HG03159 (cell line): ENCODE measurements around the gene RPS21.

ENCODE experiments used
- ATAC-seq: cut with Tn5 transposase; IDR thresholded peaks from one replicate; pipeline ENCODE4 v1.9.1; 2021; ENCODE audit warnings: mild to moderate bottlenecking, moderate library complexity; ENCODE audit not compliant: unreplicated experiment

The RPS21 gene

GRCh38 chr20:62408640-62409039 is 21.7 kb downstream of the RPS21 start:
- ATAC-seq: no peak

GRCh38 chr20:62409086-62409853 is 22.4 kb downstream of the RPS21 start:
- no peak for ATAC-seq

DNA sequence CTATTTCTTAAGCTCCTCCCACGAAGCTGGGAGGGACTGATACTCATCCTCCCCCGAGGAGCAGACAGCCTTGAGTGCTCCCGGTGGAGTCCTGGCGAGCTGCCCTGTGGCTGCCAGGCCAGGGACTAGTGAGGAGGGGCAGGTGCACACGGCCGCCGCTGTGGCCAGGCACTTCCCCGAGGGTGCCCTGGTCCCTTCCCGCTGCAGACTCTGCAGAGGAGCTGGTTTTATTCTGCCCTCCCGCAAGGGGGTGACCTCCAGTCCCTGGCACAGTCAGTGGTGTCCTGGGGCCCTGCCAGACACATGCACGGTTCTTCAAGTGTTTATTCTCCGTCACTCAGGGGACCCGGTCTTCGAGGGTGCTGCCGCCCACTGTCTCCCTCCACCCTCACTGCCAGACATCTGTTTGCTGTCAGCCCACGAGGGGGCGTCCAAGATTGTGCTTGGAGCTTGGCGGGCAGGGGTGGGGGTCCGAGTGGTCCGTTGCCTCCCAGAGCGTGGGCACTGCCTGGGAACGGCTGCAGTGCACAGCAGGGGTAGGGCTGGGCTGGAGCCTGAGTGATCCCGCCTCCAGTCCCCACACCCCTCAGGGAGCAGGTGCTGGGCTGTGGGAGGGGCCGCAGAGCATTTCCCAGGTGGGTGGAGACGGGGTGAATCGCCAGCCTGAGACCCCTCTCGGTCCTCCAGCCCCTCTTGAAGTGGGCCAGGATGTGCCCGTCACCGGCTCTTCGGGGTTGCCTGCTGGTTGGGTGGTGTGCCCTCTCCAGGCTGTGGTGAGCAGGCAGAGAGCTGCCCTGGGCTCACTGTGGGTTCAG is 23.2 kb downstream of the RPS21 start:
- ATAC-seq: no peak

- no peak for ATAC-seq
Measured at GRCh38 chr20:62410746-62411478, 24.0 kb downstream of the RPS21 start.

GRCh38 chr20:62411479-62412193 is 24.7 kb downstream of the RPS21 start:
- no peak for ATAC-seq

DNA sequence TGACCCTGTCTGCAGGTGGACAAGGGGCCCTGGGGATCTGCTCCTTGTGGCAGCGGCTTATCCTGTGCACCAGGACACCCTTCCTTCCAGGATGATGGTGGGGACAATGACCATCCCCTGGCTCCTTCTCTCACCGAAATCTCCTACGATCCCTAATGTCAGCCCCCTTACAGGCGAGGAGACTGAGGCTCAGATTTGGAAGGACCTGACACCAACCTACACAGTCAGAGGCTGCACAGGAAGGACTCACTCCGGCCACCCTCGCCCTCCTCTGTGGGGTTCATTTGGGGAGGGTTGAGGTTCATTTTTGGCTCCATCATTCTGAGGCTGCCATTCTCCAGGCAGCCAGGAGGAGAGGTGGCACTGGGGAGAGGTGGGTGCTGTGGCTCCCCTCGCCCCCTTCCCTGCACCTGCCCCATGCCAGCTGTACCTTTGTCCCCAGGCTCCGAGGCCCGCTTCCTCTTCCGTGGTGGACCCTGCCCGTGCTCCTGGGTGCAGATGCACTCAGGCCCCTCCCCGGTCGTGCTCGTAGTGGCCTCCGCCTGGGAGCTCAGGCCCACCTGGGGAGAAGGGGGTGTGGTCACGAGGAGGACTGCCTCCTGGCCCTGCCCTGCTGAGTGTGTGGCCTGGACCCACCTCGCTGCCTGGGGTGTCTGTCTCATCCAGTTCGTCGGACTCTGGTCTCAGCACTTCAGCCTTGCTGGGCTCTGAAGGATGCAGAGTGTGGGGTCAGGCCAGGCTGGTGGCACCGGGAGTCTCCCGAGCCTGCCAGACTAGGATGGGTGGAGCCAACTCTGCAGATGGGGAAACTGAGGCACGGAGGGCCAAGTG is 25.5 kb downstream of the RPS21 start:
- ATAC-seq: no peak

DNA sequence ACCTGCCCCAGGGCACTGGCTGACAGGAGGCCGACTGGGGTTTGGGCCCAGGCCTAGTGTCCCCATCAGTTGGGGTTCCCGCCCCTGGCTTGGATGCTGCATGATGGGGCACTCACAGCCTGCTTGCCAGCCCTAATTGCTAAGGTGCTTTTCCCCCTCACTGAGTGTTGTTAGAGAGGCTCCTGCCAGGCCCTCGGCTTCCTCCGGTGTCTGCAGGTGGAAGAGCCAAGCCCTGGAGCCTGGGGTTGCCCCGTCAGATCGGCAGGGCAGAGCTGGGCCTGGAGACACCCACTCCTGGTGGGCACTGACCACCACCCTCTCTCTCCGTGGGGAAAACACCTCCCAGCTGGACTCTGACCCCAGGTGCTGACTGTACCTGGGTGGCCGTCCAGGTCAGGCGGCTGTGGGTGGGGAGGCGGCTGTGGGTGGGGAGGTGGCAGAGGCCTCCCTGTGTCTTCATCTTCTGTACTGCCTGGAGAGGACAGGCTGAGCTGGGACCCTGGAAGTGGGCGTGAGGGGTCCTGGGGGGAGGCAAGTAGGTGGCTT is 26.2 kb downstream of the RPS21 start:
- ATAC-seq: no peak

GRCh38 chr20:62413896-62414481 is 27.1 kb downstream of the RPS21 start:
- ATAC-seq: no peak

- no peak for ATAC-seq
Measured at GRCh38 chr20:62415354-62416111, 28.6 kb downstream of the RPS21 start.

DNA sequence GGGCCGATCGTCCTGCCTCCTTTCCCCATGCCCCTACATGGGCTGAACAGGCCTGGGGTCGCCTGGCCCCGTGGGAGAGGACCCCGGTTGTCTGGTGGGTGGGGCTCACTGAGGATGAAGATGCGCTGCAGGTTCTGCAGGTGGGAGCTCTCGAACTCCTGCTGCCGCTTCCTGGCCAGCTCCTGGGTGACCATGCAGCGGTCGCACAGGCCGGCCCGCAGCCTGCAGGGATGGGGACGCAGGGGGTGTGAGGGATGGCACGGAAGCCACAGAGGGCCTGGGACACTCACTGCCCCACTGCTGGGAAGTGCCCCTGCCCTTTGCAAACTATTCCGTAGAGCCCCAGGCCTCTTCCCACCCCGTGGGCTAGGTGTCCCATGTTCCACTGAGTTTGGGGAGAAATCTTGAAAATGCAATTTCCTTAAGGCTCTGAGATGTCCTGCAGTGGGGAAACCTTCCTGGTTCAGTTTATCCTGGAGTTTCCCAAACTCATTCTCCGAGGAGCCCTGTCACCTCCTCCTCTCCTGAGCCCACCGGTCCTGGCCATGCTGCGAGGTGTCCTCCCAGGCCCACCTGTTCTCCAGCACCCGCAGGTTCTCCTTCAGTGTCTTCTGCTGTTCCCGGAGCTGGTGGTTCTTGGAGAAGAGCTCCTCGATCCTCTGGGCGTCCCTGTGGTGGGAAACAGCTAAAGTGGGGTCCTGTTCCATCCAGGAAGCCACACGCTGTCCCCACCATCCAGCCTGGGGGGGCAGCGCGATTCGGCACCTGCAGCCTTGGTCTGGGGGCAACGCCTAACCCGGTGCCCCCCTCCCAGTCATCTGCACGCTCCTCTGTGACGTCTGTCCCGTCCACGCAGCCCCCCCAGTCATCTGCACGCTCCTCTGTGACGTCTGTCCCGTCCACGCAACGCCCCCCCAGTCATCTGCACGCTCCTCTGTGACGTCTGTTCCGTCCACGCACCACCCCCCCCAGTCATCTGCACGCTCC is 30.0 kb downstream of the RPS21 start:
- ATAC-seq: no peak

GRCh38 chr20:62417981-62418708 is 31.2 kb downstream of the RPS21 start:
- ATAC-seq: no peak

DNA sequence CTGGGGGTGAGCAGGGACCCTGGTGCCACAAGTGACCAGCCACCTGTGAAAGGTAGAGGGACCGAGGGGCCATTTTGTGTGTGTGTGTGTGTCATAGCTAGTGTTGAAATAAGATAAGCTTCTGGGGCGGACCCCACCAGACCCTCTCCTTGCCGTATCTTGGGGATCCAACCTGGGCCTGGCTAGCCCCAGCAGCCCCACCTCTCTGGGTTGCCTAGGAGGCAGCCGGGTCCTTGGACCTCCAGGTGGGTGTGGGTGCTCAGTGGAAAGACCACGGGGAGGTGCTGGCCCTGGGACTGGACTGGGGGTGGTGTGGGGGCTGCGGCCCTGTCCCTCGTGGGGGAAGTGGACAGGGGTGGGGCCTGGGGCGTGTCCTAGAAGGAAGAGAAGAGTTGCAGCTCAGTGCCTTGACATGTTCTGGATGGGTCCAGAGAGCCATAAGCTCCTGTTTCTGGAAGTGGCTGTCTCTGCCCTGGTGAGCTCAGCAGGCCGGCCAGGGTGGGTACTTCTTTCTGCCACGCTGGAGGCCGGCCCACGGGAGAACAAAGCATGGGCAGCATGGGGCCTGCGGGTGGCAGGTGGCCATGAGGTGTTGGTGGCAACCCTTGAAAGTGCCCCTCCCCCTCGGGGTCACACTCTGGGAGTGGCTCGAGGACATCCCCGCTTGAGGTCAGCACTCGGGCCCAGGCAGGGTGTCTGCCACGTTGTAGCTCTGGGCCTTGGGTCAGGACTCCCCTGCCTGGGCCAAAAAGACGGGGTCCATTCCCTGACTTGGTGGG is 32.0 kb downstream of the RPS21 start:
- ATAC-seq: no peak

DNA sequence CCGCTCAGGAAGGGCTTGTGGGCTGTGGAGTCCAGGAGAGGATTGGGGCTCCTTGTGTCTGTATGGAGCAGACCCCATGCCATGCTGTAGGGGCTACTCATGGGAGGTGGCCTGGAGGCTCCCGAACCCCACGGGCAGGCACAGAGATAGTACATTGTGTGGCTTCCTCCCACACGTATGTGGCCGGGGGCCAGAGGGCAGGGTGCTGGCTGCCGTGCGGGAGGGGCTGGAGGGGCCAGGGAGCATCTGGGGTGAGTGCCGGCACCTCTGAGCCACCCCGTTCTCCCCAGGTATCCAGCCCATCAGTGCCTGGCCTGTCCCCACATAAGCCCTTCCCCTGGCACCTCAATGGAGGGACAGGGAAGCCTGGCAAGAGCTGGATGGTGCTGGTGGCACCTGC is 32.9 kb downstream of the RPS21 start:
- ATAC-seq: no peak

DNA sequence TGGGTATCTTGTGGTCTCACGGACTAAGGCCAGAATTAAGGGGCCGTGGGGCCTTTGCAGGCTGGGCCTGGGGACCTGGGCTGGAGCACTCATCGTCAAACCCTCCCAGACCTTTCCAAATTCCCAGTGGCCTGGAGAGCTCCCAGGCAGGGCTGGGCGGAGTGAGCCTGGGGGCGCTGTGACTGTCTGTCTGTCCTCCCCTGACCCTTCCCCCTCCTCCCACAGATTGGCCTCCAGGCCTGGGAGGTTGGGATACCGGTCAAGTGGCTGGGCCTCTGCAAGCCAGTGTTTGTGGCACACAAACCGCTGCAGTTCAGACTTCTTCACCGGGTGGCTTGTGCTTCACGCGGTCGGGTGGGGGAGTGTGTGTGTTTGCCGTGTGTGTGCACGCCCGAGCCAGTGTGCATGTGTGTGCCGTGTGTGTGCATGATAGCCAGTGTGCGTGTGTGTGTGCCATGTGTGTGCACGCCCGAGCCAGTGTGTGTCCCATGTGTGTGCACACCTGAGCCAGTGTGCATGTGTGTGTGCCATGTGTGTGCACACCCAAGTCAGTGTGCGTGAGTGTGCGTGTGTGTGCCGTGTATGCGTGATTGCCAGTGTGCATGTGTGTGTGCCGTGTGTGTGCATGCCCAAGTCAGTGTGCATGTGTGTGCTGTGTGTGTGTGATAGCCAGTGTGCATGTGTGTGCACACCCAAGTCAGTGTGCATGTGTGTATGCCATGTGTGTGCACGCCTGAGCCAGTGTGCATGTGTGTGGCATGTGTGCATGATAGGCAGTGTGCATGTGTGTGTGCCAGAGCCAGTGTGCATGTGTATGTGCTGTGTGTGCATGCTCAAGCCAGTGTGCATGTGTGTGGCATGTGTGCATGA is 34.2 kb downstream of the RPS21 start:
- ATAC-seq: no peak

GRCh38 chr20:62421716-62421990 is 34.8 kb downstream of the RPS21 start:
- no peak for ATAC-seq
